ENCODE measurements around the gene CACNA2D3.
"Not testable (repeated sequence)": the region's sequence is repeated elsewhere in the genome, so short reads cannot be mapped to it uniquely, and the experiment has no call there.

The CACNA2D3 gene

GRCh38 chr3:54631516-54632325 lies 509.4 kb downstream of the CACNA2D3 start:
- no peak for DNase-seq (ENCODE audit: low read depth)

- no peak for DNase-seq (ENCODE audit: low read depth)
Measured at GRCh38 chr3:54632326-54632665, 509.9 kb downstream of the CACNA2D3 start.

GRCh38 chr3:54632834-54633233 lies 510.5 kb downstream of the CACNA2D3 start:
- no peak for DNase-seq (ENCODE audit: low read depth)

- no peak for DNase-seq (ENCODE audit: low read depth)
Measured at GRCh38 chr3:54633444-54634121, 511.2 kb downstream of the CACNA2D3 start.

GRCh38 chr3:54634122-54634469 lies 511.7 kb downstream of the CACNA2D3 start:
- no peak for DNase-seq (ENCODE audit: low read depth)

- not testable (repeated sequence) for DNase-seq (ENCODE audit: low read depth)
Measured at GRCh38 chr3:54639790-54640372, 517.5 kb downstream of the CACNA2D3 start.

GRCh38 chr3:54641226-54642014 lies 519.1 kb downstream of the CACNA2D3 start:
- no peak for DNase-seq (ENCODE audit: low read depth)

GRCh38 chr3:54642147-54642546 lies 519.8 kb downstream of the CACNA2D3 start:
- DNase-seq (ENCODE audit: low read depth) = no peak

GRCh38 chr3:54647721-54648120 lies 525.4 kb downstream of the CACNA2D3 start:
- DNase-seq (ENCODE audit: low read depth) = no peak

- DNase-seq (ENCODE audit: low read depth) = no peak
Measured at GRCh38 chr3:54649551-54649950, 527.2 kb downstream of the CACNA2D3 start.

- no peak for DNase-seq (ENCODE audit: low read depth)
Measured at GRCh38 chr3:54653456-54654195, 531.3 kb downstream of the CACNA2D3 start.

- DNase-seq (ENCODE audit: low read depth) = no peak
Measured at GRCh38 chr3:54654776-54655175, 532.4 kb downstream of the CACNA2D3 start.

GRCh38 chr3:54659347-54659746 lies 537.0 kb downstream of the CACNA2D3 start:
- DNase-seq (ENCODE audit: low read depth) = no peak

- no peak for DNase-seq (ENCODE audit: low read depth)
Measured at GRCh38 chr3:54660714-54661132, 538.4 kb downstream of the CACNA2D3 start.

GRCh38 chr3:54661151-54661550 lies 538.8 kb downstream of the CACNA2D3 start:
- DNase-seq (ENCODE audit: low read depth) = no peak

GRCh38 chr3:54663501-54664011 lies 541.2 kb downstream of the CACNA2D3 start:
- DNase-seq (ENCODE audit: low read depth) = no peak

- no peak for DNase-seq (ENCODE audit: low read depth)
Measured at GRCh38 chr3:54665016-54665600, 542.8 kb downstream of the CACNA2D3 start.

GRCh38 chr3:54668236-54668635 lies 545.9 kb downstream of the CACNA2D3 start:
- no peak for DNase-seq (ENCODE audit: low read depth)

- DNase-seq (ENCODE audit: low read depth) = no peak
Measured at GRCh38 chr3:54670201-54671000, 548.0 kb downstream of the CACNA2D3 start.

GRCh38 chr3:54671511-54671910 lies 549.2 kb downstream of the CACNA2D3 start:
- no peak for DNase-seq (ENCODE audit: low read depth)

All from iris pigment epithelial cell (primary cell).